Activated naive CD4-positive, alpha-beta T cell treated with anti-CD3 and anti-CD28 coated beads, Interleukin-2, amount 10 ng/mL, durations not matched to agents 7 days and 5 days (primary cell): ENCODE results near the gene TMCC1.

Experiments used
- CTCF ChIA-PET: fragments of 350-600 bp; sonication (Branson Sonifier 250); formaldehyde crosslinking; loops from one replicate; lab custom pipeline; 2021; ENCODE audit warnings: antibody characterized with exemption; lab: Charles Lee
- DNase-seq: peaks from one replicate; pipeline ENCODE4 v3.0.0-alpha.2; 2020
- H3K27ac Mint-ChIP-seq: one replicate; pipeline ENCODE4 v1.8.0; 2021; ENCODE audit warnings: mild to moderate bottlenecking, moderate library complexity, mixed read lengths
- H3K27me3 Mint-ChIP-seq: one replicate; pipeline ENCODE4 v1.8.0; 2021; ENCODE audit warnings: mild to moderate bottlenecking, mixed read lengths
- H3K36me3 Mint-ChIP-seq: one replicate; pipeline ENCODE4 v1.8.0; 2021; ENCODE audit warnings: mixed read lengths
- H3K4me1 Mint-ChIP-seq: one replicate; pipeline ENCODE4 v1.8.0; 2021; ENCODE audit warnings: mixed read lengths
- H3K4me3 Mint-ChIP-seq: one replicate; pipeline ENCODE4 v1.8.0; 2021; ENCODE audit warnings: mild to moderate bottlenecking, moderate library complexity, mixed read lengths
- H3K9me3 Mint-ChIP-seq: one replicate; pipeline ENCODE4 v1.8.0; 2021; ENCODE audit warnings: mixed read lengths

Gene TMCC1

DNA sequence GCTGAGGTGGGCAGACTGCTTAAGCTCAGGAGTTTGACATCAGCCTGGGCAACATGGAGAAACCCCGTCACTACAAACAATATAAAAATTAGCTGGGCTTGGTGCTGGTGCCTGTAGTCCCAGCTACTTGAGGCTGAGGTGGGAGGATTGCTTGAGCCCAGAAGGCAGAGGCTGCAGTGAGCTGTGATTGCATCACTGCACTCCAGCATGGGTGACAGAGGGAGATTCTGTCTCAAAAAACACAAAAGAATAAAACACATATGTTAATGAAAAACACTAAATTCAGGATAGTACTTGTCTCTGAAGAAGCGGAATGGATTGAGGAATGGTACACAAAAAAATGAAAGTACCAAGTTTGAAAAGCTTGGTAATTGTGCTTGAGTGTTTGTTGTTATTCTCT lies 159.1 kb downstream of the TMCC1 start:
- H3K36me3 Mint-ChIP-seq, result no peaks in the 10 kb centered on the region
- DNase-seq, result no peak
- H3K4me1 Mint-ChIP-seq, result no peaks in the 10 kb centered on the region
- H3K4me3 Mint-ChIP-seq, result no peak overlapping the region
- H3K9me3 Mint-ChIP-seq, result no peaks in the 10 kb centered on the region
- no peak overlapping the region for H3K27ac Mint-ChIP-seq
- CTCF ChIA-PET, result interaction anchor here (0.7 kb wide), 1 partner anchor 38 kb away, joined by 3 read pairs; no protein-coding TSS in a partner anchor
- H3K27me3 Mint-ChIP-seq, result no peaks in the 10 kb centered on the region

DNA sequence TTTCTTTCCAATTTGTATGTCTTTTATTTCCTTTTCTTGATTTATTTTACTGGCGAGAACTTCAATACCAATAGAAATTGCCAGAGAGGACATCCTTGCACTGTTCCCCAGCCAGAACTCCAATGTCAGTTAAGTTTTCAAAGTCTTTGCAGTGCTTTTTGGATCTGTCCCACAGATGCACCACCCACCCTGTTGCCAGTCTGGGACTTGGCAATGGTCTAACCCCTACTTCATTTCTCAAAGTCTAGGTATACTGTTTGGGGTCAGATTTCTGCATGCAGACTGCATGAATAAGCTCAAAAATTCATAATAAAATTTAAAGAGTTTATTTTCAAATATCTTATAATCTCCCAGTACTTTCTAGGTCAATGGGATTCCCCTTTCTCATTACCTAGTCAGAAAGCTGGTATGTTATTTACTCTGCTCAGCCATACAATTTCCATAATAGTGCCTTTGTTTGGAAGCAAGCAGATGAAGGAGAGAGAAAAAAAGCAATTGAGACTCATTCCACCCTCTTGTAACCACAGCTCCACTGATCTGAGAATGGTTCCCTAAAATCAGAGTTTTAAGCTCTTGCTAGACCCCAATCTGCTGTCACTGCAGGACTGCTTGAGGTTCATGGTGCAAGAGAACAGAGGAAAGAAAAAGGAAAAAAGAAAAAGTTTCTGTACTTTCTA lies 161.2 kb downstream of the TMCC1 start:
- H3K27ac Mint-ChIP-seq, result no peak overlapping the region
- CTCF ChIA-PET, result no interaction called here
- no peaks in the 10 kb centered on the region for H3K27me3 Mint-ChIP-seq
- DNase-seq, result no peak
- H3K4me1 Mint-ChIP-seq, result no peaks in the 10 kb centered on the region
- H3K4me3 Mint-ChIP-seq, result no peak overlapping the region
- no peaks in the 10 kb centered on the region for H3K36me3 Mint-ChIP-seq
- H3K9me3 Mint-ChIP-seq, result no peaks in the 10 kb centered on the region

DNA sequence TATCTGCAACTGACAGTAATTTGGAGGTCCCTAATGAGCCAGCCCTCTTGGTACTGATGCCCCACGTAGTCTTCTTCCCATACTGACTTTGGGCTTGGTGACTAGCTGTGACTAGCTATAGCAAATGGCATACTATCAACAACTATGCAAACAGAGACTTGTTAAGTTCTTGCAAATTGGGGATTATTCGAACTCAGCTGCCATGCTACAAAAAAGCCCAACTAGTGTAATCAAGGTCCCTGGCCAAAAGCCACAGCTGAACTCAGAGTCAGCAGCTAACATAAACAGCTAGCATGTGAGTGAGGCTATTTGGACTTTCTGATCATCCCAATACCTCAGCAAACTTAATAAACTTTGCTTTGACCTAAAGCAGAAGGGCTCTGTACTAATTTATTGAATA lies 165.8 kb downstream of the TMCC1 start:
- Mint-ChIP-seq H3K9me3 (no peaks in the 10 kb centered on the region), H3K27ac (no peak overlapping the region), H3K27me3 (no peaks in the 10 kb centered on the region), H3K36me3 (no peaks in the 10 kb centered on the region), H3K4me1 (no peaks in the 10 kb centered on the region), H3K4me3 (no peak overlapping the region)
- no peak for DNase-seq
- CTCF ChIA-PET, result no interaction called here

DNA sequence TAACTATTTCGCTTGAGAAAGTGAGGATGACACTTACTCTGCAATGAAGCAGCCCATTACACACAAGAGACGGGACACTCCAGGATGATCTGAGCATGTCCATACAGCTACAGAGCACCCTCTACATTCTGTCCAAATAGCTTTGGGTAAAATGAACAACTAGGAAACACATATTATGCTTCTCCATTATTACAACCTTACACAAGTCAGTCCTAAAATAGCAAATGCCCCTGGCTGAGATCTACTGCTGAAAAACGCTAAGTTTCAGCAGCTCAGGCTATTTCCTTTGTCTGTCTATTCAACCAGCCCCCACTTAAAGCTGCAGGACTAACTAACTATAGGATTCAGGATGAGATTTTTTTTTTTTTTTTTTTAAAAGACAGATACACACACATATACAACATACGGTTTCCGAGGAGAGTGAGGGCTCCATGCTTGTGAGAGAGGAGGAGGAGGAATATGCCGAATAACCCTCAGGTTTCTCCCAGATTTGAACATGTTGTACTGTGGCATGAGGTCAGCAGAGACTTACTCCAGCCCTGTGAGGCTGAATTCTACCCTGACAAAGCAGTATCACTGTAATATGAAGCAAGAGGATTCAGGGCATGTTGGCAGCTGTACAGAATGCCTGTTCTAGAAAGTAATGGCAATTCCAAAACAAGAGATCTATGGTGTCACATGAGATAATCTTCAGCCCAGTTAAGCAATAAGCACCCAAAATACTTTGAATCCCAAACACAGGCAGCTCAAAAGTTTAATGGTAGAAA lies 169.8 kb downstream of the TMCC1 start:
- no peaks in the 10 kb centered on the region for H3K27me3 Mint-ChIP-seq
- CTCF ChIA-PET, result no interaction called here
- H3K36me3 Mint-ChIP-seq, result no peaks in the 10 kb centered on the region
- DNase-seq, result no peak
- no peaks in the 10 kb centered on the region for H3K4me1 Mint-ChIP-seq
- H3K27ac Mint-ChIP-seq, result no peak overlapping the region
- H3K4me3 Mint-ChIP-seq, result no peak overlapping the region
- H3K9me3 Mint-ChIP-seq, result no peaks in the 10 kb centered on the region

DNA sequence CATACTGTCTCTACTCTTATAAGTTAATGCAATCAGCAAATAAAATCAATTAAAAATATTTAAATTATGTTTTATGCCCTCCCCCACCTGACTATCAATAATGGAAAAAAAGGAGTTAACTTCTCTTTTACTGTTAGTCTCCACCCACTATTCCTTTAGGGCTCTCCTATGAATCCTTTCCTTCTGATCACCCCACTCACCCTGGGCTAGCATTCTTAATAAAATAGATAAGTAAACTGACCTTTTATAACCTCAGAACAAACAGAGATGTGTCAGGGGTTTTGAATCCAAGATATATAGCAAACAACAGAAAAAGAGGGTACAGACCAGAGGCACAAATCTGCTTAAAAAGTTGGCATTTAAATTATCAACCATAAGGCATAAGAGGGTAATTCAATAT lies 171.0 kb downstream of the TMCC1 start:
- no peaks in the 10 kb centered on the region for H3K27me3 Mint-ChIP-seq
- no peak overlapping the region for H3K27ac Mint-ChIP-seq
- no peaks in the 10 kb centered on the region for H3K4me1 Mint-ChIP-seq
- no peaks in the 10 kb centered on the region for H3K9me3 Mint-ChIP-seq
- no peak overlapping the region for H3K4me3 Mint-ChIP-seq
- CTCF ChIA-PET, result no interaction called here
- no peak for DNase-seq
- H3K36me3 Mint-ChIP-seq, result no peaks in the 10 kb centered on the region

DNA sequence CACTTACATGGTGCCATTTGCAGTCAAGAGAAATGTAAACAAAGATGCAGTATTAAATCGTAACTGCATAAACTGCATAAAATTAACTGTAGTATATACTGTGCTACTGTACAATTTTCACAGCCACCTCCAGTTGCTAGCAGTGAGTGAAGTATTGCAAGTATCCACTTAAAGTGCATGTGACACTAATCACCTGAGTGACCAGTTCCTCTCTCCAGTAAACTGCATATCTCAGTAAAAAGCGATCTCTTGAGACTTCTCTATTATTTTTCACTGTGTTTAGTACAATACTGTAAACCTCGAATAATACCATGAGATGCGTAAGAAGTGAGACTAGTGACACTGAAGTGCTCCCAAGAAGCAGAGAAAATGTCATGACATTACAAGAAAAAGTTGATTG lies 175.3 kb downstream of the TMCC1 start:
- no peaks in the 10 kb centered on the region for H3K4me1 Mint-ChIP-seq
- no peaks in the 10 kb centered on the region for H3K36me3 Mint-ChIP-seq
- H3K9me3 Mint-ChIP-seq, result no peaks in the 10 kb centered on the region
- no peak for DNase-seq
- CTCF ChIA-PET, result no interaction called here
- no peaks in the 10 kb centered on the region for H3K27me3 Mint-ChIP-seq
- H3K27ac Mint-ChIP-seq, result no peak overlapping the region
- H3K4me3 Mint-ChIP-seq, result no peak overlapping the region

DNA sequence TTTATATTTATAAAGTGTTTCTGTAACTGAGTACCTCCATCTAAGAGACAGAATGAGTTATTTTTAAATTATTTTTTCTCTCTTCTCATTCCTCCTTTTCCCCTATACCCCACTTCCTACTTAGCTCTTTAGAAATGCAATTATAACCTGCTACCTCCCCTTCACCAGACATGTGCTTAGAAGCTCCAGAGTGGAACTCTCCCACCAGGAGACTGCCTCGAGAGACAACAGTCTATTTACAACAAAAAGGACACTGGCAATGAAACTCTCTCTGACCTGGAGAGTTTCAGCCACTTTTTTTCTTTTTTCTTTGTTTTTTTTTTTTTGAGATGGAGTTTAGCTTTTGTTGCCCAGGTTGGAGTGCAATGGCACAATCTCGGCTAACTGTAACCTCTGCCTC lies 177.7 kb downstream of the TMCC1 start:
- H3K27ac Mint-ChIP-seq, result no peak overlapping the region
- CTCF ChIA-PET, result no interaction called here

DNA sequence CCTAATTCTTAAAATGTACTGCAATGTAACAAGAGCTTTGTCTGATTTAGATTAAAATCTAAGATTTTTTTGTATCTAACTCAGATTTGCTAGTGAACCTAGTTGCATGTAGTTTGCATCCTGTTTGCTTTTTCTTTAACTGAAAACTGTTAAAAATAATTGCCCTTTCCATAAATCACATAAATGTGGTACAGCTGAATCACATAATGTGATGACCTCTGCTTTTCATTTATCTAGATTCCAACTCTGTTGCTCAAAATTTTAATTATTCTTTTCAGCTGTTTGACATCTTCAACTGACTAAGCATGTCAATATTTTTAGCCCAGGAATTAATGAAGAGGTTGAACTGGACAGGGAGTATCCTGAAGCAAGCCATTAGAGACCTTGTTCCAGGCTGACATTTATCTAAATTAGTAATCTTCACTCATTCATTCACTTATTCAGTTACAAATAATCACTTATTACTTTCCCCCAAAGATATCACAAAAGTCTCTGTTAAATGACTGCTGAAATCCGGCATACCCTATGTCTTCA lies 185.1 kb downstream of the TMCC1 start:
- no peaks in the 10 kb centered on the region for H3K9me3 Mint-ChIP-seq
- H3K27me3 Mint-ChIP-seq, result no peaks in the 10 kb centered on the region
- no peaks in the 10 kb centered on the region for H3K36me3 Mint-ChIP-seq
- no peaks in the 10 kb centered on the region for H3K4me1 Mint-ChIP-seq
- no peak overlapping the region for H3K27ac Mint-ChIP-seq
- no peak for DNase-seq
- CTCF ChIA-PET, result no interaction called here
- H3K4me3 Mint-ChIP-seq, result no peak overlapping the region

More for the DNA sequence above, 177.7 kb downstream of the TMCC1 start:
- H3K36me3 Mint-ChIP-seq, result no peaks in the 10 kb centered on the region
- H3K4me1 Mint-ChIP-seq, result no peaks in the 10 kb centered on the region
- no peak overlapping the region for H3K4me3 Mint-ChIP-seq
- no peak for DNase-seq
- H3K27me3 Mint-ChIP-seq, result no peaks in the 10 kb centered on the region
- H3K9me3 Mint-ChIP-seq, result no peaks in the 10 kb centered on the region

DNA sequence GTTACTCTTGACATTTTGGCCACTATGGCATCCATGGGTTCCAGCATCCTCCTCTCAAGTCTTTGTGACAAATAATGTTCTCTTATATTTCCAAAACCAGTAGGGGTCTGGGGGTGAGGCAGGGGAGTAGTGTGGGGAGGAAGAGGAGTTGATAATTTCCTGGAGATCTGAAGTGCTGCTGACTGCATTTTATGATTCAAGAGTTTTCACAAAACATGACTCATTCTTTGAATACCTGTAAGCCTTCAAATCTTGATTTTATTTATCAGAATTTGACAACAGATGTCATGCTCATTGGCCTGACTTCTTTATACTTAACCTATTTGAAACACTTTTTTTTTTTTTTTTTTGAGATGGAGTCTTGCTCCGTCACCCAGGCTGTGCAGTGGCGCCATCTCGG lies 188.2 kb downstream of the TMCC1 start:
- CTCF ChIA-PET, result no interaction called here
- H3K9me3 Mint-ChIP-seq, result no peaks in the 10 kb centered on the region
- H3K4me1 Mint-ChIP-seq, result no peaks in the 10 kb centered on the region
- no peaks in the 10 kb centered on the region for H3K27me3 Mint-ChIP-seq
- no peaks in the 10 kb centered on the region for H3K36me3 Mint-ChIP-seq
- no peak for DNase-seq
- H3K4me3 Mint-ChIP-seq, result no peak overlapping the region
- H3K27ac Mint-ChIP-seq, result no peak overlapping the region

DNA sequence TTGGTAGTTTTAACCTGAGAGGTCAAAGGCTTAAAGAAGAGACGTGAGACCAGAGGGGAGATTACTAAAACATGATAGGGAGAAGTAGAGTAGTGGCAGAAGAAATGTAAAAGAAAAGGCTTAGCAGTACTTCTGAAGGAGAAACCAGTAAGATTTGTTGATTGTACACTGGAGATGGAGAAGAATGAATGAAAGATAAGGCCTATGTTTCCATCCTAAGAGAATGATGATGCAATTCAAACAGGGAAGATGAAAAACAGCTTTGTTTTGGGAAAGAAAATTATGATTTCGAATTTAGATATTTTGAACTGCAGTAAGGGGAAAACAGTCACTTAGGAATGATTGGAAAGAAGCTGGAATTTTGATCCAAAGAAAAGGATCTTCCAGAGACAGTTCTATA lies 189.6 kb downstream of the TMCC1 start:
- Mint-ChIP-seq H3K27ac (no peak overlapping the region), H3K9me3 (no peaks in the 10 kb centered on the region), H3K4me1 (no peaks in the 10 kb centered on the region), H3K36me3 (no peaks in the 10 kb centered on the region), H3K4me3 (no peak overlapping the region), H3K27me3 (no peaks in the 10 kb centered on the region)
- CTCF ChIA-PET, result interaction anchor here (0.6 kb wide), 1 partner anchor 36 kb away, joined by 3 read pairs; no protein-coding TSS in a partner anchor
- no peak for DNase-seq

DNA sequence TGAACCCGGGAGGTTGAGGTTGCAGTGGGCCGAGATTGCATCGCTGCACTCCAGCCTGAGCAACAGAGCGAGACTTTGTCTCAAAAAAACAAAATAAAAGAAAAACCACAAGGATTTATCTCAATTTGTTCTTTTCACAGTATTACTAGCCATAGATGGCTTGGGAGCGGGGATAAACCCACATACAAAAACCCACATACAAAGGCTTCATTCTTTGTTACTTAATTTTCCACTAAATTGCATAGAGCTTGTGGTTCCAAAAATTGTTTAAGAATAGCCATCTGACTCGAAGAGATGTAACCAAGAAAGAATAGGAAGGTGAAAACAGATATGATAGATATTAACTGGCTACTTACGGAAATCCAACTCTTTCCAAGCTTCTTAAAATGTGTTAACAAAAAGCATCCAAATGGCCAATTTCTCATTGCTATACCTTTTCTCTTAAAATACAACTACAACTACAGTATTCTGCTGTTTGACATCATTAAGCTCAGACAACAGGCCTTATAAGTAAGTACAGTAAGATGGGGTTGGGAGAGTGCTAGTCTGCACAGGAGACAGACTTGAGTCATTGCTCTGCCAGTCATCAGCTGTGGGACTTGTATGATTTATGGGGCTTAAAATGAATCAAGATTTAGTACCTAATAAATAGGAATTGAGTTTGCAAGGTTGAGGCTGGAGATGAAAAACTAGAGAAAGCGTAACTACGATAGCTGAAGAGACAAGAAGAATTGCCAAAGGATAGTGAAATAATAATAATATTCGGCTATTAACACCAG lies 190.4 kb downstream of the TMCC1 start:
- no peak overlapping the region for H3K27ac Mint-ChIP-seq
- no peaks in the 10 kb centered on the region for H3K36me3 Mint-ChIP-seq
- H3K4me1 Mint-ChIP-seq, result no peaks in the 10 kb centered on the region
- H3K27me3 Mint-ChIP-seq, result no peaks in the 10 kb centered on the region
- H3K4me3 Mint-ChIP-seq, result no peak overlapping the region
- CTCF ChIA-PET, result interaction anchor here (0.6 kb wide), 1 partner anchor 35 kb away, joined by 3 read pairs; no protein-coding TSS in a partner anchor
- no peaks in the 10 kb centered on the region for H3K9me3 Mint-ChIP-seq
- DNase-seq, result no peak

DNA sequence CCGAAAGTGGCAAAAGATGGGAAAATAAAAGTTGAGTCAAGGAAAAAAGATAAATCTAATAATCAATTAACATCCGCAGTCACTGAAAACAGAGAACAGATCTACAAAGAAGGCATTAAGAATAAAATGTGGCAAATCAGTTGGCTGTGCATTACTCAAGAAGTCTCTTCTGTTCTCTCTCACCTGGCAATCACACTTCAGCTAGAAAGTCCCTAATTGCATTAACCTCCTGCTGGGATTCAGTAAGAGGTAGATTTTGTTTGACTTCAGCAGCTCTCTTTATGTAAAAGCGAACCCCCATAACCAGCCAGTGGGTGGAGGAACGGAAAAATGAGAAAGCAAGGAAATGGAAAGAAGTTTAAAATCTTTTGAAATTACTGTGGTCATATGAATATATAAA lies 192.3 kb downstream of the TMCC1 start:
- Mint-ChIP-seq H3K9me3 (peaks cover 7% of the 10 kb centered on the region), H3K4me3 (no peak overlapping the region), H3K27me3 (no peaks in the 10 kb centered on the region), H3K27ac (no peak overlapping the region), H3K36me3 (peaks cover 3% of the 10 kb centered on the region), H3K4me1 (no peaks in the 10 kb centered on the region)
- CTCF ChIA-PET, result no interaction called here
- no peak for DNase-seq

DNA sequence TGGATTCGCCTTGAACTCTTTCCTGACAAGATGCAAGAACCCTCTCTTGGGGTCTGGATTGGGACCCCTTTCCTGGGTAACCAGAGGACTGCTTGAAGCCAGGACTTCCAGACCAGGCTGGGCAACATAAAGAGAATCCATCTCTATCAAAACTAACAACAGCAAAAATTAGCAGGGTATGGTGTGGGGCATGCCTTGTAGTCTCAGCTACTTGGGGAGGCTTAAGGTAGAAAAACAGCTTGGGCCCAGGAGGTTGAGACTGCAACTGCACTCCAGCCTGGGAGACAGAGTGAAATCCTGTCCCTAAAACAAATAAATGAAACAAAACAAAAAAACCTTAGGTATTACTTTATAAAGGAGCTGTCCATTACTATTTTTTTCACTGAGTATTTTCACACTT lies 193.9 kb downstream of the TMCC1 start:
- Mint-ChIP-seq H3K9me3 (peaks cover 9% of the 10 kb centered on the region), H3K36me3 (peaks cover 4% of the 10 kb centered on the region), H3K4me3 (no peak overlapping the region), H3K4me1 (no peaks in the 10 kb centered on the region), H3K27ac (no peak overlapping the region), H3K27me3 (no peaks in the 10 kb centered on the region)
- CTCF ChIA-PET, result no interaction called here
- no peak for DNase-seq

DNA sequence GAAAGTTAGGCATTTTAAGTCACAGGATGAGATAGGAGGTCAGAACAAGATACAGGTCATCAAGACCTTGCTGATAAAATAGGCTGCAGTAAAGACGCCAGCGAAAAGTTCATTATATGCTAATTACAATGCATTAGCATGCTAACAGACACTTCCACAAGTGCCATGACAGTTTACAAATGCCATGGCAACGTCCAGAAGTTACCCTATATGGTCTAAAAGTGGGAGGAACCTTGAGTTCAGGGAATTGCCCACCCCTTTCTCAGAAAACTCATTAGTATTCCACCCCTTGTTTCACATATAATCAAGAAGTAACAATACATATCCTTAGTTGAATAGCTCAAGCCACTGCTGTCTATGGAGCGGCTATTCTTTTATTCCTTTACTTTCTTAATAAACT lies 194.3 kb downstream of the TMCC1 start:
- Mint-ChIP-seq H3K9me3 (peaks cover 9% of the 10 kb centered on the region), H3K4me1 (no peaks in the 10 kb centered on the region), H3K4me3 (no peak overlapping the region), H3K36me3 (peaks cover 4% of the 10 kb centered on the region), H3K27me3 (no peaks in the 10 kb centered on the region), H3K27ac (no peak overlapping the region)
- CTCF ChIA-PET, result no interaction called here
- DNase-seq, result no peak
